RKO (cell line): ENCODE results near the gene LRMDA.
"Not testable (repeated sequence)": the region's sequence is repeated elsewhere in the genome, so short reads cannot be mapped to it uniquely, and the experiment has no call there.

Source experiments
- DNase-seq: peaks from one replicate; pipeline ENCODE4 v3.0.0-alpha.2; 2016; ENCODE audit warnings: low spot score

The LRMDA gene

GRCh38 chr10:75589895-75590654 is 158.7 kb downstream of the LRMDA start:
- DNase-seq = no peak

GRCh38 chr10:75592151-75592787 is 160.8 kb downstream of the LRMDA start:
- no peak for DNase-seq

GRCh38 chr10:75592791-75593643 is 161.6 kb downstream of the LRMDA start:
- DNase-seq = no peak

GRCh38 chr10:75593692-75594556 is 162.5 kb downstream of the LRMDA start:
- DNase-seq = no peak

- no peak for DNase-seq
These were observed 165.7 kb downstream of the LRMDA start for GRCh38 chr10:75596930-75597620.

GRCh38 chr10:75597773-75598440 is 166.5 kb downstream of the LRMDA start:
- DNase-seq = no peak

GRCh38 chr10:75598998-75599397 is 167.6 kb downstream of the LRMDA start:
- no peak for DNase-seq

GRCh38 chr10:75599875-75600648 is 168.6 kb downstream of the LRMDA start:
- DNase-seq = no peak

GRCh38 chr10:75600833-75601232 is 169.4 kb downstream of the LRMDA start:
- no peak for DNase-seq

- DNase-seq = no peak
These were observed 170.9 kb downstream of the LRMDA start for GRCh38 chr10:75602341-75602740.

GRCh38 chr10:75605096-75605495 is 173.7 kb downstream of the LRMDA start:
- DNase-seq = no peak

GRCh38 chr10:75605795-75606194 is 174.4 kb downstream of the LRMDA start:
- DNase-seq = not testable (repeated sequence)

- DNase-seq = no peak
These were observed 174.9 kb downstream of the LRMDA start for GRCh38 chr10:75606203-75606779.

GRCh38 chr10:75607576-75607975 is 176.2 kb downstream of the LRMDA start:
- DNase-seq = no peak

GRCh38 chr10:75610183-75610582 is 178.8 kb downstream of the LRMDA start:
- DNase-seq = no peak

- DNase-seq = no peak
These were observed 180.0 kb downstream of the LRMDA start for GRCh38 chr10:75611172-75611992.

- no peak for DNase-seq
These were observed 180.6 kb downstream of the LRMDA start for GRCh38 chr10:75611993-75612372.

- no peak for DNase-seq
These were observed 181.7 kb downstream of the LRMDA start for GRCh38 chr10:75612904-75613684.
